ENCODE data around the gene COL2A1.

The COL2A1 gene

DNA sequence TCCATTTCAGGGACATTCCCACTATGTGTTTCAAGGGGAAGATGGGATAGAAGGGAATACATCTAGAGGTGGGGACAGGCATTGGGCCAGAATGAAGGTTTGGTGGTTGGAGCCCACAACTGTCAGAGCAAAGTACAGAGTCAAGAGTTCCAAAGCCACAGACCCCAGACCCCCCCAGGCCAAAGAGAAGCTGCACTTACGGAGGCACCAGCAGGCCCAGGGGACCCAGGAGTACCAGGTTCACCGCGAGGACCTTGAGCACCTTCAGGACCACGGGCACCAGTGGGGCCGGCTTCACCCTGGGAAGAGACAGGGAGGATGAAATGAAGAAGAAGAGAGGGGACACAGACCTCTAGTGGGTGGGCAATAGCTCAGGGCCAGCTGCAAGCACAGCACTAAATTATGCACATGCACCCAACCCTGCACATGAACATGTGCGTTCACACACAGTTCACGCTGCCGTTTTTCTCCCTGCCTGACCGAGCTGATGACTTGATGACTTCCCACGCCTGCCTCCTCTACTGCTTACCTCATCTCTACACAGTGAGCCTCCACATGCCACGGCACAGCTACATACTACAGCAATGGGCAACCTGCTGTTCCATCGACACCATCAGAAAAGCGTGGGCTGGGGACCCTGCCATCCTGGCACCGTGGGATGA lies 16.7 kb downstream of the COL2A1 start:
- TF ChIP-seq, protein P1, sequence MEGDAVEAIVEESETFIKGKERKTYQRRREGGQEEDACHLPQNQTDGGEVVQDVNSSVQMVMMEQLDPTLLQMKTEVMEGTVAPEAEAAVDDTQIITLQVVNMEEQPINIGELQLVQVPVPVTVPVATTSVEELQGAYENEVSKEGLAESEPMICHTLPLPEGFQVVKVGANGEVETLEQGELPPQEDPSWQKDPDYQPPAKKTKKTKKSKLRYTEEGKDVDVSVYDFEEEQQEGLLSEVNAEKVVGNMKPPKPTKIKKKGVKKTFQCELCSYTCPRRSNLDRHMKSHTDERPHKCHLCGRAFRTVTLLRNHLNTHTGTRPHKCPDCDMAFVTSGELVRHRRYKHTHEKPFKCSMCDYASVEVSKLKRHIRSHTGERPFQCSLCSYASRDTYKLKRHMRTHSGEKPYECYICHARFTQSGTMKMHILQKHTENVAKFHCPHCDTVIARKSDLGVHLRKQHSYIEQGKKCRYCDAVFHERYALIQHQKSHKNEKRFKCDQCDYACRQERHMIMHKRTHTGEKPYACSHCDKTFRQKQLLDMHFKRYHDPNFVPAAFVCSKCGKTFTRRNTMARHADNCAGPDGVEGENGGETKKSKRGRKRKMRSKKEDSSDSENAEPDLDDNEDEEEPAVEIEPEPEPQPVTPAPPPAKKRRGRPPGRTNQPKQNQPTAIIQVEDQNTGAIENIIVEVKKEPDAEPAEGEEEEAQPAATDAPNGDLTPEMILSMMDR (conservative IDR thresholded peaks at IDR 0.05; ENCODE audit: low read depth, low read length), result no peak
- no peak overlapping the region for H3K4me3 ChIP-seq (ENCODE audit: low read length)
- DNase-seq (ENCODE audit: low read depth), result no peak

DNA sequence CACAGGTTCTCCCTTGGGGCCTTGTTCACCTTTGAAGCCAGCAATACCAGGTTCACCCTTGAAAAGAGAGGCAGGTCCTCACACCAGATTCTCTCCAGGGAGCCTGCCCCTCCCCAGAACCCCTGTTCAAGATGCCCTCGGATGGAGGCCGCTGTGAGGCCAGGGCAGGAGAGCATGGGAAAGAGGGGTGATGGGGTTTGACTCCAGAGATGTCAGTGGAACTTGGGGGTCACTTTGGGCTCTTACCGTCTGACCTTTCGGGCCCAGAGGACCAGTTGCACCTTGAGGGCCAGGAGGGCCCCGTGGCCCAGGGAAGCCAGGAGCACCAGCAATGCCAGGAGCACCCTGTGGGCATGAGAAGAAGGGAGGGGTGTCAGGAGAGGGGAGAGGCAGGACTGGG lies 17.4 kb downstream of the COL2A1 start:
- TF ChIP-seq, protein P1 (conservative IDR thresholded peaks at IDR 0.05; ENCODE audit: low read depth, low read length), result no peak
- DNase-seq (ENCODE audit: low read depth), result no peak
- no peak overlapping the region for H3K4me3 ChIP-seq (ENCODE audit: low read length)

DNA sequence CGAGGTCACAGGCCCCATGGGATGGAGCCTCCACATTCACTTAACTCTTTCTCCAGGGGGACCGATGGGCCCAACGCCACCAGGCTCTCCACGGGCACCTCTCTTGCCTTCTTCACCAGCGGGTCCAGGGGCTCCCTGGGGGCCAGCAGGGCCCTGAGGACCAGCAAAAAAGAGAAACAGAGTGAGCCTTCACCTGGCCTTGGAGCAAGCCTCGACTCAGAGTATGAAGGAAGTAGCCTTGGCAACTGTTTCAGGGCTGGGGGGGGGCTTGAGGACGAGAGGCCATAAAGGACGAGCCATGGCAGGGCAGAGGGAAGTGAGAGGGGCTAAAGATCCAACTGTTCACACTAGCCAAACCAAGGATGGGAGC lies 18.0 kb downstream of the COL2A1 start:
- TF ChIP-seq, protein P1 (conservative IDR thresholded peaks at IDR 0.05; ENCODE audit: low read depth, low read length), result no peak
- no peak overlapping the region for H3K4me3 ChIP-seq (ENCODE audit: low read length)
- DNase-seq (ENCODE audit: low read depth), result no peak

DNA sequence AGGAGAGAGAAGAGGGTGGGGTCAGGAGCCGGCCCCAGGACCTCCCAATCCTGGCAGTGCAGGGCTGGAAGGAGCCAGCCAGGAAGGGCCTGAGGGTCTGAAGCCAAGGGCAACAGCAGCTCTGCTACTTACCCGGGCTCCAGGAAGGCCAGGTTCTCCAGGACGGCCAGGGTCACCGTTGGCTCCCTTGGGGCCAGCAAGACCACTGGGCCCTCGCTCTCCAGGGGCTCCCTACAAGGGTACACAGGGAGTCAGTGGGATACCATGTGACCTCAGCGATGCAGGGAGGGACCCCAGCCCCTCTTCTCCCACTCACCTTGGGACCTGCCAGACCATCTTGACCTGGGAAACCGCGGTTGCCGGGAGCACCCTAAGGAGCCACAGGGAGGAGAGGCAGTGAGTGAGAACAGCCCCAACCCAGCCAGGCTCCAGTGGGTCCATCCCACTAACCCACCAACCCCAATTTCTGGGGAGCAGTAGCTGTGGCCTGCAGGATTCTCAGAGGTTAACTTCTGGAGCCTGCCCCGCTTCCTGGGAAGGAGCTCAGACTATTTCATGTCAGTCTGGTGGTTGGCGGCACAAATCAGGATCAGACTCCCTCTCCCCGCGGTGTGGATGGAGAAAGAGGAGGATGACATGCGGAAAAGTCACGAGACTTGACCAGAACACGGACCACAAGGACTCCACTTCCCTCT lies 18.5 kb downstream of the COL2A1 start:
- DNase-seq (ENCODE audit: low read depth), result no peak
- TF ChIP-seq, protein P1 (conservative IDR thresholded peaks at IDR 0.05; ENCODE audit: low read depth, low read length), result no peak
- no peak overlapping the region for H3K4me3 ChIP-seq (ENCODE audit: low read length)

DNA sequence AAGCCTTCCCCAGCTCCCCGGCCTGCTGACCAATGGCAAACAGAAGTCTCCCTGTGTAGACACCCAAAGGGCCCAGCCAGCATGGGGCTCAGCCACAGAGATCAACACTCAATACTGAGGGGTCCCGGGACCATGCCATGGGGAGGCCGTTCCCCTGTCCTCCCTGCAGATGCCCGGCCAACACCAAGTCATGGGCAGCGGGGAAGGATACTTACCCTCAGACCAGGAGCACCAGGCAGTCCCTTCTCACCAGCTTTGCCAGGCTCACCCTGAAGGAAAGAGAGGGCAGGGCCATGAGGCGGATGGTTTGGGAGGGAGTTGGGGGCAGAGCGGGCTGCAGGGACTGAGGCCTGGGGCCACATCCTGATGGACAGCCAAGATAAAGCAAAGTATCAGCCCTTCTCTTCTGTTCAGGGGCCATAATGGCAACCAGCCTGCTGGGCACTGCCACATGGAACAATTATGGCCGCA lies 19.9 kb downstream of the COL2A1 start:
- TF ChIP-seq, protein P1 (conservative IDR thresholded peaks at IDR 0.05; ENCODE audit: low read depth, low read length), result no peak
- no peak overlapping the region for H3K4me3 ChIP-seq (ENCODE audit: low read length)
- no peak for DNase-seq (ENCODE audit: low read depth)

DNA sequence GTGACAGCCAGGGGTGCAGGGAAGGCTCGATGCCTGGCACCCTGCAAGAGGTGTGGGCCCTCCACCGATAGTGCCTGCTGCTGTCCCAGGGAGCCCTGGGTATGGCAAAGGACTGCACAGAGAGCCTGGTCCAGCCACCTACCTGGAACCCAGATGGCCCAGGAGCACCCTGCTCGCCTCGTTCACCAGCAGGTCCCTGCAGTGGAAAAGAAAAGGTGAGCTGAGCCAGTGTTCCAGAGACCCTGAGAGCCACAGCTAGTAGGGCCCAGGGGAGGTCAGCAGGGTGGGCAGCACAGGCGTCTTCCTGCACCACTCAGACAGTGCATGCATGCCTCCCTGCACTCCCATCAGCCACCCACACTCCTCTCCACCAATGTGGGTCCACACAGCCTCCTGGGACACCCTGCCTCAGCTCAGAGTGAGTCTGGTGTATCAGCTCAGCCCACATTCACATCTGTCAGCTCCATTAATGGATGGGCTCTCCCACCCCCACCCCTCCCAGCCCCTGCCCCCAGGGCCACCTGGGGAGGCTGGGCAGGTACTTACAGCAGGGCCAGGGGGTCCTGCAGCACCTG lies 20.6 kb downstream of the COL2A1 start:
- no peak for DNase-seq (ENCODE audit: low read depth)
- no peak overlapping the region for H3K4me3 ChIP-seq (ENCODE audit: low read length)

More for the DNA sequence above, 20.6 kb downstream of the COL2A1 start:
- TF ChIP-seq, protein P1 (conservative IDR thresholded peaks at IDR 0.05; ENCODE audit: low read depth, low read length), result no peak

Measured in retinal pigment epithelial cell (primary cell).